GM12872 (cell line): Measurements from ENCODE around the gene RTN1.

ENCODE experiments used
- CTCF ChIP-seq: IDR thresholded peaks from 3 replicates; pipeline ENCODE4 v1.5.1; 2011; ENCODE audit warnings: low read depth, mild to moderate bottlenecking, low read length, moderate library complexity; ENCODE audit not compliant: insufficient read depth

The RTN1 gene

DNA sequence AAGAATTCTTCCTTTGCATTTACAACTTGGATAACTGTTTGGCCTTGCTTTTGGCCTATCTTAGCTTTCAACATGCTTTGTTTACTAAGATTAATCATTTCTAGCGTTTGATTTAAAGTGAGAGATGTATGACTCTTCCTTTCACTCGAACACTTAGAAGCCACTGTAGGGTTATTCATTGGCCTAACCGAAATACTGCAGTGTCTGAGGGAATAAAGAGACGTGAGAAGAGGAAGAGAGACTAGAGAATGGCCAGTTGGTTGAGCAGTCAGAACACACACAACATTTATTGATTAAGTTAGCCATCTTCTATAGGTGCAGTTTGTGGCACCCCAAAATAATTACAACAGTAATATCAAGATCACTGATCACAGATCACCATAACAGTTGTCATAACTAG lies 231.7 kb downstream of the RTN1 start:
- no peak for TF ChIP-seq CTCF

DNA sequence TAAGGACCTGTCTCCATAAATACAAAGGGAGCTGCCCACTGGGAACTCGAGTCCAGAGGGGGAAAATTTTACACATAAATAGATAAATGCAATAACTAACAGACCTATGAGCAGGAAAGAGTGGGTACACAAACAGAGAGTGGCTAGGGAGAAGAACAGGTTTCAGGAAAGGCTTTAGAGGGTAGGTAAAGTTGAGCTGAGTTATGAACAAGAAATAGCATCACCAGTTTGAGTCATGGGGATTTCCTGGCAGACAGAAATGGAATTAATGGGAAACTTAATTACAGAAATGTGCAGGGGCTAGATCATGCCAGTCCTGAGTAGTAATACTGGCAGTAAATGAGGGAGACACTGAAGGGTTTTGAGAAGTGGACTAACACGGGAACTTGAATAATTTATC lies 236.0 kb downstream of the RTN1 start:
- no peak for TF ChIP-seq CTCF

DNA sequence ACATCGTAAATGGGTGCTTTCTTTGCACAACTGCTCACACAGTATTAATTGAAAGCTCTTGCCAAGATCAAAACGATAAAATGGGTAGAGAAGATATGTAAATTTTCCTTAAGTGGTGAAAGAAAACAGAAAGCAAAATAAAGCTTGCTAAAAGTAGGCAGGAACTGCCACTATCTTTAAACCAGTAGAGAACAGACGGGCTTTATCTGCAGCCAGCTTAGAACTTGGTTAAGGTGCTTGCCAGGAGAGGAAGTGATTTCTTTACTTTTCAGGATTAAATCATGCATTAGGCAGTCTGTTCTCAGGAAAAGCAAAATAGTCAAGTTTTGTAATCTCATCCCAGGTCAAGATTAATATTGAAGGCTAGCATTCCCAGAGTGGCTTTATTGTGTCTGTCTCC lies 237.1 kb downstream of the RTN1 start:
- TF ChIP-seq CTCF = no peak

GRCh38 chr14:59632381-59632780 lies 238.2 kb downstream of the RTN1 start:
- peak; percentile 81 for TF ChIP-seq CTCF

- peak; percentile 57 for TF ChIP-seq CTCF
Observed at GRCh38 chr14:59631237-59631636, 239.3 kb downstream of the RTN1 start.

DNA sequence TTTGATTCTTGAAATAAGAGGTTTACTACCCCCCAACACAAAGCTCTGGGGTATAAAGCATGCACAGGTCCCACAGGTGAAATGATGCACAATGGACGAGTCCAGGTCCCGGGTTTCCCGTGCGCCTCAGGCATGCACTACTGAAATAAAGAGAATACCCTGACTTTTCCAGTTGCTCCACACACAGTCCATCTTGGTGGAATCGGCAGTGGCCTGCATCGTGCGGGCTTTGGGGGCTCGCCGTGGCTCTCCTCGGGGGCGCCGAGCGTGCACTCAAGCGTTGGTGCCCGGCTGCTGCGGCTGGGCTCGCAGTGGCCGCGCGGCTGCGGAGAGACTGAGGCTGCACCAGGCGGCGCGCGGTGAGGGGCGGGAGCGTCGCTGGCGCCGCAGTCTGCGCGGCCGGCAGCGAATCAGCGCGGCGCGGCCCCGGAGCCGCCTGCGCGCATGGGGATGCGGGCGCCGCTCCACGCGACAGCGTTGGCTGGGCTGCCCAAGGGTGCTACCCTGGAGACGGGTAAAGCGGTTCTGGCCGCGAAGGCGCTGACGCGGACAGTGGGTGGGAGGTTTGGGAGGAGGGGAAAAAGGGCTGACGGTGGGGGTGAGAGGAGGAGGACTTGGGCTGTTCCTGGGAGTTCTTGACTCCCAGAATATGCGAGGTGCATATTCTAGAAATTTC lies 240.2 kb downstream of the RTN1 start:
- TF ChIP-seq CTCF = no peak

DNA sequence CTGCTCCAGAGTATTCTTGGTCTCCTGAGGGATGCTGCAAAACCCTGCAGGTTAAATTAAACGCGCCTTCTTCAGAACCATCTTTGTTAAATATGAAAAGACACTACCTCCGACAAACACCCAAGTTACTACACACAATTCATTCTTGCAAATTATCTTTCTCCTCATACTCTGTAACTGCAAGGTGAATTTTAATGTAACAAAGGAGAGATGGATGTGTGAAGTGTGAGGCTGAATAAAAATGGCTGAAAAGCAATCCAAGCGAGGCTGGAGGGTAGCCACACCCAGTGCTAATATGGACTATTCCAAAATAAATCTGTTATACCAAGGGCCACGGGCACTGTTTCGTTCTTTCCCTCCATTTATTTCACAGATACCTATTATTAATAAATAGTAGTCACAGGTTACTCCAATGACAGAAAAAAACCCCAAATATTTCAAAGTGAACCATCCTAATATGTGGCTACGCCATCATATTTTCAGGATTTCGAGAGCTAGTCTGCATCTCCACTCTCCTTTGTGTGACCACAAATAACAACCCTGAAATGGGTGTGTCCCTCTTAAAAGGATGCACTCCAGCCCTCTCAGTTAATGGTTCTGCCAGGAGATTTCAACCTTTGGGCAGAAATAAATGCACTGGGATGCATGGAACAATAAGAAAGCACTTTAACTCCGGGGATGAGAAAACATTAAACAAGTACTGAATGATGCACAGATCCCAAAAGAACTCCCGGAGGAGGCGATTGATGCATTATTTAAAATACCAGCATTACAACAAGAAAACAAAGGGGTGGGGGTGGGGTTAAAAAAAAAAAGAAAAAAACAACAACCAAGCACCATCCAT lies 240.9 kb downstream of the RTN1 start:
- no peak for TF ChIP-seq CTCF
